Activated naive CD4-positive, alpha-beta T cell (primary cell): ENCODE results near the gene ENPP3.

ENCODE experiments used
- DNase-seq, 4 experiments: peaks; one replicate each; lab custom pipeline; 2025; lab: John Stamatoyannopoulos, UW

ENPP3 gene

DNA sequence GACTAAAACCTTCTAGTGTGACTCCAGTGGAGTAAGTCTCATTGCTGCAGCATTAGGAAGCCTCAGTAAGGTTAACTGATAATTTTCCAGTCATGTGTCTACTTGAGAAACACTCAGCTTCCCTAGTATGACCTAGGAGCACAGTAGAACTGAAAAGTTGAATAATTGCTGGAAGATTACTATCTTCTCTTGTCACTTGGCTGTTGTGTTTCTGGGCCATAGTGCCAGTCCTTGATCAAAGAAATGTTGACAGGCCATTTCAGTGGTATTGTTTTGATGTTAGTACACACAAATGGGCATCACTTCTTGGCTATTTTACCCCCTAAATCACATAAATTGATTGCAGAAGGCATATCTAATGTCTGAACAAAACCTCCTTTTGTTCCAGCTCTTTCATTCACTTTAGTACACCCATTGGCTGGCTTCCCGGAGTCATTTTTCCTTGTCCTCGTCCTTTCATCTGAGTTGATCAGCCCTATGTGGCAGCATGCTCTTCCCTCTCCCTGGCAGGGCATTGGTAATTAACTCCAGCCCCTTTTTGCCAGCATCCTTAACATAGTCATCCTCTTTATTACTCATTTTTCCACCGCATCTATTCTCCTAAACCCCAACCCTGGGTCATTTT lies 6.0 kb downstream of the ENPP3 start:
- DNase-seq, result no peak

DNA sequence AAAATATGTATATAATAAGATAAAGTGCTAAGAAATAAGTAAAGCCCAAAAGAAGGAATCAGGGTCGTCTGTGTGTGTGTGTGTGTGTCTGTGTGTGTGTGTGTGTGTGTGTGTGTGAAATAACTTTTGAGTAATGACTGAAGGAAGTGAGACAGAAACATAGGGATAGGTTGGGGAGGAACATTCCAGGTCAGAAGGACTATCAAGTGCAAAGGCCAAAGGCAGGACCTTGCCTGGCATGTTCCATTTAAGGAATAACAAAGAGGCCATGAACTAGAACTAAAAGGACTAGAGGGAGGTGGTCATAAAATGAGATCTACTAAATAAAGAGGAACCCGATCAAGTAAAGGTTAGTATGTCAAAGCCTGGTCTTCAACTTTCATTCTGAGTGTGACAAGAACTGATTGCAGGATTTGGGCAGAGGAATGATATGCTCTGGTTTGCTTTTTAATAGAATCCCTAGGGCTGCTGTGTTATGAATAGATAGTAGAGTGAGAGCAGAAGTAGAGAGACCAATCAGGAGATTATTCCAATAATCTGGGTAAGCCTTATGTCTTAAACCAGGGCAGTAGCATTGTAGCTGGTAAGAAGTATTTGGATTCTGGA lies 6.9 kb downstream of the ENPP3 start:
- DNase-seq, result no peak

DNA sequence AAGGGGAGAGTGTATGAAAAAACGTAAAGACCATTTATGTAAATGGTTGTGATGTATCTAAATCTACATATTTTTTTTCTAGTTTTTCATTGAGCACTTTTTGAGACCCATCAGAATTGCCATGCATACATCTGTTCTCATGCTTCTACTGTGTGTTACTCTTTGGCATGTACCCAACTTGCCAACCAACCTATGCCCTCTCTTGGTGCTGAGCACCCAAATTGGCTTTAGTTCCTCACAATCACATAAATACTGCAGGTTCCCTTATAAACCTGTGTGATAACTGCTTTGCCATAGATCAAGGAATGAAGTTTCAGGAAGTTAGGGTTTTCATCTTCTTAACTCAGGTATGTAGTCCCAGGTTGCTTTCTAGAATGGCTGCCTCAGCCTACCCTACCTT lies 7.8 kb downstream of the ENPP3 start:
- DNase-seq, result no peak

DNA sequence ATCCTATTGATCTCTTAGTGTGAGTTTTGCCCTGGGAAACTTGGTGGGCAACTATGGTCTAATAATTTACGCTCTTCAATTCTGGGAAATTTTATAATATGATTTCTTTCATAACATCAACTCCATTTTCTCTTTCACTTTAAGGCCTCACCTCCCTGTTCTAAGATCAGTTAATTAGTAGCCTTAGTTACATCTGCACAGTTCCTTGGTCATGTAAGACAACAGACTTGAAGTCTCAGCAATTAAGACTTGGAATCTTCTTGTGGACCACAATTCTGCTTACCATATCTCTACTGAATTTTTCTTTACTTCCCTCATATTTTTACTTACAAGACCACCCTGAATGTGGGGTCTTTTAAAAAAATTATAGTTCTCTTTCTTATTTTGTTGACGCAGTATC lies 8.7 kb downstream of the ENPP3 start:
- DNase-seq, result no peak

DNA sequence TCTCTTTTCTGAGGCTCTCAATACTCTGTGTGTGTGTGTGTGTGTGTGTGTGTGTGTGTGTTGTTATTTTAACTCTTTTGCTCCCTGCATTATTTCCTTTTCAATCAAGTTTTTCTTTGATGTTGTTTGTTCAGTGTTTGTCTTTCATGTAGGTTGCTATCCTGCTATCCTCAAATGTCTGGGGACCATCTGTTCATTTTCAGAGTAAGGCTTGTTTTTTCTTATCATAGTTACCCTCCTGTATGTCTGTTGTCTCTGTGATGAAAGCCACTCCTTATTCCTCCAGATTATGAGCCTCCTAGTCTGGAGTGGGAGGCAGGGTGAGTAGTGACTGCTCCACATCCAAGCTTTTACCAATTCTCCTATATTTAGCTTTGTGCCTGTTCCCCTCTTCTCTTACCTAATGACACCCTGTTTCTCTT lies 9.2 kb downstream of the ENPP3 start:
- no peak for DNase-seq

DNA sequence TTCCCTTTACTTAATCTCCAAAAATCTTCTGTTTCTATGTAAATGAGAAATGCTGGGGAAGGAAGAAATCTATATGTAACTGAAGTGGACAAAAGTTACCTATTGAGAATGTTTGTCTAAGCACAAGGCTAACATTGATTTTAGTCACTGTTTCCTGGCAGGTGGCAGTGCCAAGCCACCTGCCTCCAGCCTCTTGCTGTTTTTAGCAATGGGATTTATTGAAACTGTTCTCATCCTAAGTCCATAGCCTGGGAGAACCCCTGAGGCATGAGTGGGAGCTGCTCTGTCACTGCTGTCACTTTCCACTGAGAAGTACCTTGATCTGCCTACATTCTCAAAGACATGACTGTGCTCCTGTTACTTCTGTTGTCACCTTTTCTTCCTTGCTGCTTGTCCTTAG lies 14.7 kb downstream of the ENPP3 start:
- no peak for DNase-seq

DNA sequence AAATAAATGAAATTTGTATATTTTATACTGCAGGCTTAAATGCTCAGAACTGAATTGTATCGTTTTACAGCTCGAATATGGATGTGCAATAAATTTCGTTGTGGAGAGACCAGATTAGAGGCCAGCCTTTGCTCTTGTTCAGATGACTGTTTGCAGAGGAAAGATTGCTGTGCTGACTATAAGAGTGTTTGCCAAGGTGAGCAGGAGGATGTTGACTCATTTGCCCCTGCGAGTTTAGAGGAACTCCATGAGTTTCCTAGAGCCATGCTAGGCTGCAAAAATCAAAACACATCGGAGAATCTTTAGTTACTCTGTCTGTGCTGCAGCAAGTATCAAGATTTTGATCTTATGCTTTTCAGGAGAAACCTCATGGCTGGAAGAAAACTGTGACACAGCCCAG lies 15.4 kb downstream of the ENPP3 start:
- DNase-seq, result no peak

DNA sequence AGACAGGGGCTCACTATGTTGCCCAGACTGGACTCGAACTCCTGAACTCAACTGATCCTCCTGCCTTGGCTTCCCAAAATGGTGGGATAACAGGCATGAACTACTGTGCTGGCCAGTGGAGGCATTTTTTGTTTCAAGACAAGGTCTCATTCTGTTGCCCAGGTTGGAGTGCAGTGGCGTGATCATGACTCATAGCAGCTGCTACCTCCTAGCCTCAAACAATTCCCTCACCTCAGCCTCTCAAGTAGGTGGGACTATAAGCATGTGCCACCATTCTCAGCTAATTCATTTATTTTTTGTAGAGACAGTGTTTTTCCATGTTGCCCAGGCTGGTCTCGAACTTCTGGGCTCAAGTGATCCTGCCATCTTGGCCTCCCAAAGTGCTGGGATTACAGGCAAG lies 17.2 kb downstream of the ENPP3 start:
- no peak for DNase-seq

DNA sequence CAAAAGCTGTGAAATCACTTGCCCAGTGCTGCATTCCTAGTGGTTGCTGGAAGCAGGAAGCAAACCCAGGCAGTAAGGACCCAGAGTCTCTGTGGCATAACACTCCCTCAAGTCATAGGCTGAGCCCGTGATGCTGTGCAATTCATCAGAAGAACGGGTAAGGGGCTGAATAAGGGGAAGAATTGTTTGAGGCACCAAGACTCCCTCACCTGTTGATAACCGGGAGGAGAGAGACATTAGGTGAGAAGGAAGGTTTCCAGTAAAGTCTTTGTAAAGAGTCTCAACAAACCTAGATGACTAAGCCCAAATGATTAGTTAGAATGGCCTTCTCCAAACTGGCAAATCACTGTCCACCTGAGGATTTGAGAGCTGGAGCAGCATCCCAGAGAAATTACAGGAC lies 18.3 kb downstream of the ENPP3 start:
- no peak for DNase-seq

DNA sequence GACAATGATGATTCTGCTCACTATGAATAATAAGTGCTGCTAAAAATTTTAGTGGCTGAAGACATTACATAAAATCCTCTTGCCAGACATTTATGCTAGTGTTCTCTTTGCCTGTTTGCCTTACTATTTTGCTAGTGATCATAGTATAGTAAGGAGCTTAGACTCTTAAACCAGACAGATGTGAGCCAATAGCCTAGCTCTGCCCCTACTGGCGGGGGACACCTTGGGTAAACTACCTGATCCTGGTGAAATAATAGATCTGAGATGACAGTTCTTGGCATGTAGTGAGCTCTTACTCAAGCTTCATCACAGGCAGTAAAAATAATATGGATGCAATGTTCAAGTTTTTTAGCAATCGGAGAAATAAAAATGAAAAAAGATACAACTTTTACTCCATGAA lies 18.8 kb downstream of the ENPP3 start:
- no peak for DNase-seq

DNA sequence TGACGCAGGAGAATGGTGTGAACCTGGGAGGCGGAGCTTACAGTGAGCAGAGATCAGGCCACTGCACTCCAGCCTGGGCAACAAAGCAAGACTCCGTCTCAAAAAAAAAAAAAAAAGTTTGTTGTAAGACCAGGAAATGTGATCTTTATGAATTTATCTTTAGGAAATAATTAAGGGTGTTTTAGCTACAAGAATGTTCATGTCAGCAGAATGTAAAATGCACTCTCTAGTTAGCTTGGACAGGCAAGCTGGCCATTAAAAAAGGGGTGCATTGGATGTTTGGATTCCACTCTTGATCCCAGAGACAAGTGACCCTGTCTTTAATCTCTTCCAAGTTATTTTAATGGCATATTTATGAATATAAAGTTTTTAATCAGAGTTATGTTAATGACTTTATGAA lies 19.6 kb downstream of the ENPP3 start:
- DNase-seq, result no peak

DNA sequence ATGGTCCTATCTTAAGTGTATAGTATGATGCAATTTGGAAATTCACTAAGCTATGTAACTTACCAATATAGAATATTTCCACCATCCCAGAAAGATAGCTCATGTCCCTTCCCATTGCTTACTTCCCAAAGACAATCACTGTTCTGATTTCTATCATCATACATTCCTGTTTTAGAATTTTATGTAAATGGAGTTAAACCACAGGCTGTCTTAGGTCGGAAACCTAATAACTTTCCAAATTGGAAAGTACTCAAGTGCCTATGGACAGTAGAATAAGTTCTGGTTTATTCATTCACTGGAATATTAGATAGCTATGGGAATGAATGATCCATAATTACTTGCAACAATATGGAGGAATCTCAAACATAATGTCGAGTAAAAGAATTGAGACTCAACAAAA lies 20.1 kb downstream of the ENPP3 start:
- no peak for DNase-seq

DNA sequence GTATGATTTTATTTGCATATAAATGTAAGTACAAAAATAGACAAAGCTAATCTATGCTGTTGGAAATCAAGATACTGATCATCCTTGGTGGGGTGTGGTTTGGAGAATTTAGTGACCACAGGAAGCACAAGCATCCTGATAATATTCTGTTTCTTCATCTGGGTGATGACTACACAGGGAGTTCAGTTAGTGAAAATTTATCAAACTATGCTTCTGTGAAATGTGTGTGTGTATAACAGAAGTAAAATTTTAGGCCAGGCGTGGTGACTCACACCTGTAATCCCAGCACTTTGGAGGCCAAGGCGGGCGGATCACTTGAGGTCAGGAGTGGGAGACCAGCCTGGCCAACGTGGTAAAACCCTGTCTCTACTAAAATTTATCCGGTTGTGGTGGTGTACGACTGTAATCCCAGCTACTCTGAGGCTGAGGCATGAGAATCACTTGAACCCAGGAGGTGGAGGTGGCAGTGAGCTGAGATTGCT lies 20.6 kb downstream of the ENPP3 start:
- no peak for DNase-seq

DNA sequence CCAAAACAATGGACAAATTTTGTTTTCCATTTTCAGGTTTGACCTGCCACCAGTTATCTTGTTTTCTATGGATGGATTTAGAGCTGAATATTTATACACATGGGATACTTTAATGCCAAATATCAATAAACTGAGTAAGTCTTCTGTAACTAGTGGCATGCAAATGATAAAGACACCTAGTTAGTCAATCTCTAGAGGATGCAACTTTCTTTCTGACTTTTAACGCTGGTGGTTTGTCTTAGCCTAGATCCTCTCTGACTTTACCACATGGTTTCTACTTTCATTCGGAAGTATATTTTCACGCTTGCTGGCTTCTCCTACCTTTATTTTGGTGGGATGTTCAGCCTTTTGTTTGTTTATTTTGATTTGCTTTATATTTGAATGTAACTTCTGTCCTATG lies 21.2 kb downstream of the ENPP3 start:
- no peak for DNase-seq

DNA sequence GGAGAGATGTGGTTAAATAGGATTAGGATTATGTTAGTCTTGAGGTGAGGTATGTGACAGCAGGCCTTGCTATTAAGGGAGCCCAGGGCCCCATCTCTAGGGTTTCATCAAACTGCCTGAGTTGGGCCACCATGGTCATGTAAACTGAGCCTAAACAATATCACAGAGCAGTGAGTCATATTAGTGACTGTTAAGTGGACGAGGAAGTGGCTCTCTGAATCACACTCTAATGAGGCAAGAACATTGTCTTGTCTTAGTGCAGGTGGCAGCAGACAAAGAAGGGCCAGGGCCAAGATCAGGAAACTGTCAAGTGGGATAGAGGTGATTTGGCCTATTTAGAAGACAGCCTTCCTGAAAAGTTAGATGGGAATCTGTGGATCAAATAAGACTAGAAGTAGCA lies 23.1 kb downstream of the ENPP3 start:
- DNase-seq, result no peak

DNA sequence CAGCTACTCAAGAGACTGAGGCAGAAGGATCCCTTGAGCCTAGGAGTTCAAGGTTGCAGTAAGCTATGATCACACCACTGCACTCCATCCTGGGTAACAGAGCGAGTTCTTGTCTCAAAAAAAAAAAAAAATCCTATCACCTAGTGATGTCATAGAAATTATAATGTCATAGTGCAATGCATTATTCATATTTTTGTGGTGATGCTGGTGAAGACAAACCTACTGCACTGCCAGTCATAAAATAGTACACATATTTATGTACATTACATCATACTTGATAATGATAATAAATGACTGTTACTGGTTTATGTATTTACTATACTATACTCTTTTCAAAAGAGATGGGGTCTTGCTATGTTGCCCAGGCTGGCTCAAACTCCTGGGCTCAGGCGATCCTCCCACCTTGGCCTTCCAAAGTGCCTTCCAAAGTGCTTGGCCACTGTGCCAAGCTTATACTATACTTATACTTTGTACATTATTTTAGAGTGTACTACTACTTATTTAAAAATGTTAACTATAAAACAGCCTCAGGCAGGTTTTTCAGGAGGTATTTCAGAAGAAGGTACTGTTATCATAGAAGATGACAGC lies 26.6 kb downstream of the ENPP3 start:
- no peak for DNase-seq

DNA sequence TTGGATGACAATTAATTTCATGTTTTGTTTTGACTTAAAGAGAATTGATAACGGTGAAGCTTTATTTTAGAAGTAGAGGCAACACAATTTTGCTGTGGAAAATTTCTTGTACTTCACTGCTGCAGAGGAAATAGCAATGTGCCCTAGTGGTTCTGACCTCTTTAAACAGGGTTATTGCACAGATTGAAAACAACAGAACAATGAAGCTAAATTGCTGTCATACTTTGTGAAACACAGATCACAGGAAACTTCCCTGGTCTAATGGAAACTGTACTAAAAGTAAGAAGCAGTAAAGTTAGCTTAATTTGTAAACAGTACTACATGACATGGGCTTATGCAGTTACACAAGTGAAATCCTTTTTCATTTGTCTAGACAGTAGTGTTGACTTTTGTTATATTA lies 32.8 kb downstream of the ENPP3 start:
- no peak for DNase-seq

DNA sequence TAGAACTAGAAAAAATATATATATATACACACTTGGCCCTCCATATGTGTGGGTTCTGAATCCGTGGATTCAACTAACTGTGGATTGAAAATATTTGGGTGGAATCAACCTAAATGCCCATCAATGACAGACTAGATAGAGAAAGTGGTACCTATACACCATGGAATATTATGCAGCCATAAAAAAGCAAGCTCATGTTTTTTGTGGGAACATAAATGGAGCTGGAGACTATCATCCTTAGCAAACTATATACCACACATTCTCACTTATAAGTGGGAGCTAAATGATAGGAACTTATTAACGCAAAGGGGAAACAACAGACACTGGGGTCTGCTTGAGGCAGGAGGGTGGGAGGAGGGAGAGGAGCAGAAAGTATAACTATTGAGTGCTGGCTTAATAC lies 36.1 kb downstream of the ENPP3 start:
- DNase-seq, result no peak

DNA sequence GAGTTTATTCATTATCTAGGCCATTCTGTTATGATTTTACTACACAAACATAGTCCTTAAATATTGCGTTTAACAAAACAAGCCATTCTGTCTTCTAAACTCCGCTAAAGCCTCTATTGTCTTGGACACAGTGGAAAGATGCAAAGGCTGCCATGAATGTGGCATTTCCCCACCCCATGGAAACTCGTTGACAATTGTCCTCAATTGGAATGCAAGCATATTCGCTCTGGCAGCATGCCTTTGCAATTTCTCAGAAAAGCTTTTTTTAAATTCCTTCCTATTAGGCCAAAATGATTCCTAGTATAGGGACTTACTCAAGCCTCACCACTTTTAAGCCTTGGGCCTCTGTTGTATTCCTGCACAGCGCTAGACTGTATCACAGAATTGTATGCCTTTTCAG lies 41.3 kb downstream of the ENPP3 start:
- no peak for DNase-seq

DNA sequence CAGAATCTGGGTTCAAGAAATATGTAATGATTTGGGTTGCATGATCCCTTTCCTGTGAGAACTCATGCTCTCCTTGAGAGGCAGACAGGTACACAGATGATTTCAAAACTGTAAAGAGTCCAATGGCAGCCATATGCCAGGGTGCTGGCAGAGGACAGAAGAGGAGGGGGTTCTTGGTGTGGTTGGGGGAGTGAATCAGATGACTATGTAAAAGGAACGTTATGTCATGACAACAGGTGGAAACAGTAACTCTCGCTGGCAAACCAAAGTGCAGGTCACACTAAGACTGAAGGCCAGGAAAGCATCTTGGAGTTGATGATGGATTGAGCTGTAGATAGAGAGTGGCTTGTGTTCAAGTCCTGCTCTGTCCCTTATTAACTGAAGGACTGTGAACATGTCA lies 43.8 kb downstream of the ENPP3 start:
- DNase-seq, result no peak

DNA sequence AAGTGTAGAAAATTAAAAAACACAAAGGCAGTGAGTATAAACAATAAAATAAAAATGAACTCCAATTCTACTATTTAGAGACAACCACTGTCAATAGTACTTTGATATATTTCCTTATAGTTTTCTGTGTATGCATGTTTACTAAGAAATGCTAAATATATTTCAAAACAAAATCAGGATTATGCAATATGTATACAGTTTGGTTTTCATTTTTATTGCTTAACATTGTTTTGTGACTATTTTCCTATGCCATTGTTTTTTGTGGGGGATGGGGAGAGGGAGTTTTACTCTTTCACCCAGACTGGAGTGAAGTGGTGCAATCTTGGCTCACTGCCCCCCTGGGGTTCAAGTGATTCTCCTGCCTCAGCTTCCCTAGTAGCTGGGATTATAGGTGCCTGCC lies 44.5 kb downstream of the ENPP3 start:
- no peak for DNase-seq

DNA sequence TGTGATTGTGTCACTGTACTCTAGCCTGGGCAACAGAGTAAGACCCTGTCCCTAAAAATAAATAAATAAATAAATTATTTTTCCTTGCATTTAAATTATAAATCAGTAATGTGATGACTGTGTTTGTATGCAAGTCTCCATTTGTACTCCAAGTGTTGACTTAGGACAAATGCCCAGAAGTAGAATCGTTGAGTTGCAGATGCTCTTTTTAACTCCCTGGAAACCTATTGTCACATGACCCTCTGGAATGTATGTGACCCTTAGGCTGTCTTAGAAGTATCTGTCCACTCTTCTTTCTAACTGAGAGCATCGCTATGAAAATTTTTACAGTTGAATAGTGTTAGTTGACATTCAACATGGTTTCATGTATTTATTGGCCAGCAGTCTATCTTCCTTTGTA lies 45.3 kb downstream of the ENPP3 start:
- DNase-seq, result no peak

DNA sequence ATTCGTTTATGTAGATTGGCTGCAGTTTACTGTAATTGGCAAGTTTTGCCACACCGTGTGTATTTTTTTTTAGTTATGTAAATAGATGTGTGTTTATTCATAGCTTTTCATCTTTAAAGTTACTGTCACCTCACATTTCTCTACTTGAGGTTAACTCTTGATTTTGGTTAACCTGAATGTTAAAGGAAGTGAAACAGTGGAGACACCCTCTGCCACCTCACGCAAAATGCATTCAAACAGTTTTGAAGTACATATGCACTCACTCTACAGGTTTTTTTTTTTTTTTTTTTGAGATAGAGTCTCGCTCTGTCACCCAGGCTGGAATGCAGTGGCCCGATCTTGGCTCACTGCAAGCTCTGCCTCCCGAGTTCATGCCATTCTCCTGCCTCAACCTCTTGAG lies 46.4 kb downstream of the ENPP3 start:
- no peak for DNase-seq

DNA sequence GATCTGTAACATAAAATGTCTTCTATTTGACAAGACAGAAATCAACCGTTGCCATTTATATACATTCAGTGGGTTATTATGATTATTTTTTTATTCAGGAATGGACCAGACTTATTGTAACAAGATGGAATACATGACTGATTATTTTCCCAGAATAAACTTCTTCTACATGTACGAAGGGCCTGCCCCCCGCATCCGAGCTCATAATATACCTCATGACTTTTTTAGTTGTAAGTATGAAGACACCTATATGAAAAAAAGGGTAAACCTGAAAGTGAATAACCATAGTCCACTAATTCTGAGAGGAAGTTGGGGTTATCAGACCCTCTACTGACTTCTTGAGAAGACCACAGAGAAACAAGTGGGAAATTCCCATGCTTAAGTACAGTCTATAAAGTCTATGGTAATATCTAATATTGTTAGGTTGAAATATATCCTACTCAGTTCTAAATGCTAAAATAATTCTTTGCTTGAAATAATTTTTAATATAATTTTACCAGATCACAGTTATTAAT lies 48.2 kb downstream of the ENPP3 start:
- no peak for DNase-seq
